ENCODE measurements around the gene CNTNAP2.

CNTNAP2 gene

DNA sequence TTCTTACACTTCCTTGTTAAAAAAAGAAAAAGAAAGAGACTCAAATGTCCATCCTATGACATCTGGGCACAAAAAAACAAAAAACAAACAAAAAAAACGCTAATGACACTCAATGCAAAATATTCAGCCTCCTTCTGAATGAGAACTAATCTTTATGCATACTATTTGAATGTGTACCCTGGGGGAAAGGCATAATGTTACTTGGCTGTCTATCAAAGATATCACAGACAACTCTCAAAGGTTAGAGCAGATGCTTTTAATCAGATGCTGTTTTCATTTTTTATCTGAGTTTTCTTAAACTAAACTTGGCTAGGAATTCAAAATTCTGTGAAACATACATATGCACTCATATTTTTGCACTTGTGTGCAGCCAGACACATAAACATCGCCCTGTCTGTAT is 745.8 kb downstream of the CNTNAP2 start:
- no peaks in the 10 kb centered on the region for H3K36me3 ChIP-seq (ENCODE audit: control insufficient read depth, insufficient read depth, low read length)
- H3K4me3 ChIP-seq (ENCODE audit: low read length): no peak overlapping the region
- no peaks in the 10 kb centered on the region for H3K27me3 ChIP-seq (ENCODE audit: control insufficient read depth, insufficient read depth, low read length)
- H3K9ac ChIP-seq (ENCODE audit: low read length): no peak overlapping the region
- H3K4me1 ChIP-seq (ENCODE audit: control insufficient read depth, insufficient read depth, low read length): no peaks in the 10 kb centered on the region
- no peak overlapping the region for H3K27ac ChIP-seq (ENCODE audit: low read depth, low read length)

DNA sequence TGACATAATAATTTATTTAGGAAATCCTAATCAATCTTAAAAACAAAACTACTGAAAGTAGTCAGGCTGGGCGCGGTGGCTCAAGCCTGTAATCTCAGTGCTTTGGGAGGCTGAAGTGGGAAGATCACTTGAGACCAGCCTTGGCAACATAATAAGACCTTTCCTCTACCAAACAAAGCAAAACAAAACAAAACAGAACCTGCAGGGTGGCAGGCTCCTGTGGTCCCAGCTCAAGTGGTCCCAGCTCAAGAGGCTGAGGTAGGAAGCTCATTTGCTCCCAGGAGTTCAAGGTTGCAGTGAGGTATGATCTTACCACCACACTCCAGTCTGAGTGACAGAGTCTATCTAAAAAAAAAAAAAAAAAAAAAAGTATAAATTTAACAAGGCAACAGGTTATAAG is 748.0 kb downstream of the CNTNAP2 start:
- Histone ChIP-seq H3K27ac (ENCODE audit: low read depth, low read length) (no peak overlapping the region), H3K27me3 (ENCODE audit: control insufficient read depth, insufficient read depth, low read length) (no peaks in the 10 kb centered on the region), H3K4me1 (ENCODE audit: control insufficient read depth, insufficient read depth, low read length) (no peaks in the 10 kb centered on the region), H3K9ac (ENCODE audit: low read length) (no peak overlapping the region), H3K36me3 (ENCODE audit: control insufficient read depth, insufficient read depth, low read length) (no peaks in the 10 kb centered on the region), H3K4me3 (ENCODE audit: low read length) (no peak overlapping the region)

DNA sequence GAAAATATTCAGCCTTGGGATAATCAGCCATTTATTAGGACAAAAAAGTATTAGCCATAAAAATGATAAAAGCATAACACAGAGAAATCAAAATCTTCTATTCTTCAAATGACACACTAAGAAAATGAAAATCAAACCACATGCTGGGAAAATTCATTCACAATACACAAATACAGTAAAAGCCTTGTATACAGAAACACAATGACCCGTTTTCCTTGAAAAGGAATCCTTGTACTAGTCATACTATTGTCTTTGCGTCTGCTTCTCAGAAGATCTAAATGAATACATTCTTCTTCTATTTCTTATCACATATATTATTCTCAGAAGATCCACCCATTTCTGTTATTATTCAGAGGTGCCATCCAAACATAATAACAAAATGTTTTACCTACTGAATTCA is 749.1 kb downstream of the CNTNAP2 start:
- Histone ChIP-seq H3K27me3 (ENCODE audit: control insufficient read depth, insufficient read depth, low read length) (no peaks in the 10 kb centered on the region), H3K4me3 (ENCODE audit: low read length) (no peak overlapping the region), H3K27ac (ENCODE audit: low read depth, low read length) (no peak overlapping the region), H3K36me3 (ENCODE audit: control insufficient read depth, insufficient read depth, low read length) (no peaks in the 10 kb centered on the region), H3K4me1 (ENCODE audit: control insufficient read depth, insufficient read depth, low read length) (no peaks in the 10 kb centered on the region), H3K9ac (ENCODE audit: low read length) (no peak overlapping the region)

DNA sequence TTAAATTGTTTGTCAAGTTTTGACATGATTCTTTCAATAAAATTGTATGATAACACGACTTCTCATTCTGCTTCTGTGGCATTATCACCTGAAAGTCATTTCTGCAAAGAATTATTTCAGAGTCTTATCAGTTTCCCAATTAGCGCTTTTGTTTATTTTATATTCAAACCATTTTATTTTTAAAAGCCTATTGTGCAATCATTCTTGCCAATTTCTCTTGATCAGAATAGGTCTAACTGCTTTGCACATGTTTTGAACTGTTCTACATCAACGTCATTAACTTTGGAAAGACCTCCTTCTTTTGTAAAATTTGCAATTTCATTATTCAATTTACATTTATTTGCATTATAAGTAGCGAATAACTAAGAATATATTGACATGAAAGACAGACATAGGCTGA is 758.1 kb downstream of the CNTNAP2 start:
- Histone ChIP-seq H3K4me3 (ENCODE audit: low read length) (no peak overlapping the region), H3K27me3 (ENCODE audit: control insufficient read depth, insufficient read depth, low read length) (no peaks in the 10 kb centered on the region), H3K27ac (ENCODE audit: low read depth, low read length) (no peak overlapping the region), H3K36me3 (ENCODE audit: control insufficient read depth, insufficient read depth, low read length) (no peaks in the 10 kb centered on the region), H3K4me1 (ENCODE audit: control insufficient read depth, insufficient read depth, low read length) (no peaks in the 10 kb centered on the region), H3K9ac (ENCODE audit: low read length) (no peak overlapping the region)

DNA sequence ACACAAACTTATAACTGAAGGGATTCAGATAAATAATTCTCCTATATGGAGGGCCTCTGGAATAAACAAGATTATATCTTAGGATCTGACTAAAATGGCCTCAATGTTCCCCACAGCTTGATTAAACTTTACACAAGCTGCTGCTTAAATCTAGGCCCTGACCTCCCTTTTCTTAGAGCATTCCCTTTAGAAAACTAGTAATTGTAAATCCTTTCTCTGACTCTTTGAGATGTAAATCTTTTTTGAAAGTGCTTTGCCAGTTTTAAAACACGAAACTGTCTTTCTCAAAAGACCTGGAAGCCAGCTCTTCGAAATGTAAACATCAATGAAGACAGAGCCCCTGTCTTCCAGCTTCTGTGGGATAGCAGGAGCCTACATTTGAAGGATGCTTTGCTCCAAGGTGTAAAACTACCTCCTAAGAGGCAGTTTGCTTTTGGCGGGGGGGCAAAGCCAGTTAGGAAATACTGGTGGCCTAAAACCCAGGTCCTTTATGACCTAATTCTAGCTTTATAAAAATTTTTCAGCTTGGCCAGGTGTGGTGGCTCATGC is 758.7 kb downstream of the CNTNAP2 start:
- no peak overlapping the region for H3K4me3 ChIP-seq (ENCODE audit: low read length)
- no peaks in the 10 kb centered on the region for H3K36me3 ChIP-seq (ENCODE audit: control insufficient read depth, insufficient read depth, low read length)
- H3K27ac ChIP-seq (ENCODE audit: low read depth, low read length): no peak overlapping the region
- H3K9ac ChIP-seq (ENCODE audit: low read length): no peak overlapping the region
- H3K4me1 ChIP-seq (ENCODE audit: control insufficient read depth, insufficient read depth, low read length): no peaks in the 10 kb centered on the region
- H3K27me3 ChIP-seq (ENCODE audit: control insufficient read depth, insufficient read depth, low read length): no peaks in the 10 kb centered on the region

DNA sequence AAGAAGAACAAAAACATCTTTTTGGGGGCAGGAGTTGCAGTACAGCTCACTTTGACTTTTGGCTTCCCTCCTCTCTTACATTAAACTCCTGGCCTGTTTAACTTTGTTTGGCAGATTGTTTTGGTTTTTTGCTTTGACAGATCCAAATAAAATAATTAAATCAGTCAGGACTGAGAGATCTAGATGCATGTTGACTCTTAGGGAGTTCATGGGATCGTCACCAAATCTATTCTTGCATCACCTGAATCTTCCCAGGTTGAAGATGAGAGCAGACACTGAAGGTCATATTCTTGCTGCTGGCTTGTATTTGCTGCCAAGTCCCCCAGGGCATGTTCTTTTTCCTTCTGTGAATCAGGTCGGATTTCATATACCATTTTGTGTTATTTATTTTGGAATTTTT is 759.4 kb downstream of the CNTNAP2 start:
- H3K9ac ChIP-seq (ENCODE audit: low read length): no peak overlapping the region
- H3K4me3 ChIP-seq (ENCODE audit: low read length): no peak overlapping the region
- H3K4me1 ChIP-seq (ENCODE audit: control insufficient read depth, insufficient read depth, low read length): no peaks in the 10 kb centered on the region
- H3K36me3 ChIP-seq (ENCODE audit: control insufficient read depth, insufficient read depth, low read length): no peaks in the 10 kb centered on the region
- no peaks in the 10 kb centered on the region for H3K27me3 ChIP-seq (ENCODE audit: control insufficient read depth, insufficient read depth, low read length)
- H3K27ac ChIP-seq (ENCODE audit: low read depth, low read length): no peak overlapping the region

DNA sequence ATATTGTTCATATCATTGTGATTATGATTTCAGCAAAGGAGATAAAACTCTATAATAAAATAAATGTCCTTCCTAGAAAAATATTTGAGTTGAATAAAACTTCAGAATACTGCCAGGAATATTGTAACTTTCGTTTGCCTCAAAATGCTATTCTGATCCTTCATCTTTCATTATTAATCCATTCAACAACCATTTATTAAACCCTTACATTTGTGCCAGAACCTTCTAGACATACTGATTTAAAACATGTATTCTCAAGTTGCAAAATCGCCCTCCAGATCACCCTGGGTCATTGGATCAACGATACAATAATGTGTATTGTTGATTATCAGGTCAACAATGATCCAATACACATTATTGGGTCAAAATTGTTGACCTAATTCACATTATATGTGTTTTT is 759.8 kb downstream of the CNTNAP2 start:
- H3K27ac ChIP-seq (ENCODE audit: low read depth, low read length): no peak overlapping the region
- no peak overlapping the region for H3K4me3 ChIP-seq (ENCODE audit: low read length)
- H3K4me1 ChIP-seq (ENCODE audit: control insufficient read depth, insufficient read depth, low read length): no peaks in the 10 kb centered on the region
- no peaks in the 10 kb centered on the region for H3K27me3 ChIP-seq (ENCODE audit: control insufficient read depth, insufficient read depth, low read length)
- no peaks in the 10 kb centered on the region for H3K36me3 ChIP-seq (ENCODE audit: control insufficient read depth, insufficient read depth, low read length)
- H3K9ac ChIP-seq (ENCODE audit: low read length): no peak overlapping the region

DNA sequence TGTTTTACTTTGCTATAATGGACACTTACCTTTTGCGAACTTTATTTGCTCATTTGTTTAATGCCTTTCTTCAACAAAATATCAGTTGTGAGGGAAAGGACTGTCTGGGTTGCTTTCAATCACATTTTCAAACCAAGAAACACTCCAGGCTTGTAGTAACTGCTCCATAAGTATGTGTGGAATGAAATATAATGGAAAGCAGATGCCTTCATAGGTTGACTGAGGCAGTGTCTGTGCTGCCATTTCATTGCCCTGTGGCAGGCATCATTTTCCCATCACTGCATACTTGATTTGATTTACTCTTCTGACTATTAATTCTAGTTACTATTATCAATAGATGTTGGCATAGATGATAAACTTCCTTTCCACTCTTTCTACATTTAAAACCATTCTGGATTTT is 762.3 kb downstream of the CNTNAP2 start:
- Histone ChIP-seq H3K36me3 (ENCODE audit: control insufficient read depth, insufficient read depth, low read length) (no peaks in the 10 kb centered on the region), H3K27ac (ENCODE audit: low read depth, low read length) (no peak overlapping the region), H3K4me1 (ENCODE audit: control insufficient read depth, insufficient read depth, low read length) (no peaks in the 10 kb centered on the region), H3K9ac (ENCODE audit: low read length) (no peak overlapping the region), H3K27me3 (ENCODE audit: control insufficient read depth, insufficient read depth, low read length) (no peaks in the 10 kb centered on the region), H3K4me3 (ENCODE audit: low read length) (no peak overlapping the region)

DNA sequence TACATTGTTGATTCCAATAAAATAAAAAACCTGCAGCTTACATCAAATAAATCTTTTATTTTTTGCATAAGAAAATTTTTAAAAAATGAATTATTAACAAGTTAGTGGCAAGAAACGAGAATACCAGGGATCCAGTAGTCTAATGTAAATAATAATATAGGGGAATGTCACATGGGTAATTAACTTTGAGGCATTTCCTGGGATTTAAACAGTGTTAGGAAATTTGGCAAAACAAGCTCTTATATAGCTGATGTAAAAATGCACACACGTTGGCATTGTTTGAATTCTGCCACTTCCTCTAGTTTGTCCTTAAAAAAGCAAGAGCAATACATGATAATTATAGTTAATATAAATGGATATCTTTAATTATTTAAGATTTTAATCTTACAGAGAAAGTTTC is 768.6 kb downstream of the CNTNAP2 start:
- Histone ChIP-seq H3K9ac (ENCODE audit: low read length) (no peak overlapping the region), H3K4me3 (ENCODE audit: low read length) (no peak overlapping the region), H3K27ac (ENCODE audit: low read depth, low read length) (no peak overlapping the region), H3K36me3 (ENCODE audit: control insufficient read depth, insufficient read depth, low read length) (no peaks in the 10 kb centered on the region), H3K27me3 (ENCODE audit: control insufficient read depth, insufficient read depth, low read length) (no peaks in the 10 kb centered on the region), H3K4me1 (ENCODE audit: control insufficient read depth, insufficient read depth, low read length) (no peaks in the 10 kb centered on the region)

DNA sequence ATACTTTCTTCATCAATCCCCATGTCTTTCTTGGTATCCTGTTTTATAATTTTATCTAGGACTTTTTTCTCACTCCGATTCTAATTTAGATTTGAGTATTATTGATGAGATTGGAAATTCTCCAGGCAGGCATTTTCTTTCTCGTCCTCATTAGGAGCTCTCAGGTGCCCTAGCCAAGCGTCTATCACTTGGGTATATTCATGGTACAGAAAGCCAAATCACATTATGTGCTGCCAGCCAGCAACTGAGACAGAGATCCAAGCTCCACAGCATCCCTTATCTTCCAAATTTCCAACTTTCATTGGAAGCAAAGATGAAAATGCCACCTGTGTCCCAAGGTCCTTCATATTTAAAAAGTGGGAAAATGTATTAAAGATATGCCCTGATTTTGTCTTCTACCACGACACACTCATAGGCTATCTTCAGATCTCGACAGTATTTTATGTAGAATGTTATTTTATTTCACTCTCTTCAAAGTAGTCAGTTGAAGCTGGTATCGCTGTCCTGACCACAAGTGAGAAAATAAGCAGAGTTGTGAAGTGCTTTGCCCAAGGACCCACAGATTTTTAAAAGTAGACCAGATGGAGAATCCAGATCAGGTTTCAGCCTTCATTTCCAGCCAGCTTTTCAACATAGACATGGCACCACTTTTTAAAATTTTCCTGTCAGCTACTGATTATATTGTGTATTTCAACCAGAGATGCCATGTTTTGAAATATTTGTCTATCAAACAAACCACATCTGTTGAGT is 773.4 kb downstream of the CNTNAP2 start:
- Histone ChIP-seq H3K9ac (ENCODE audit: low read length) (no peak overlapping the region), H3K4me1 (ENCODE audit: control insufficient read depth, insufficient read depth, low read length) (no peaks in the 10 kb centered on the region), H3K4me3 (ENCODE audit: low read length) (no peak overlapping the region), H3K36me3 (ENCODE audit: control insufficient read depth, insufficient read depth, low read length) (no peaks in the 10 kb centered on the region), H3K27ac (ENCODE audit: low read depth, low read length) (no peak overlapping the region), H3K27me3 (ENCODE audit: control insufficient read depth, insufficient read depth, low read length) (no peaks in the 10 kb centered on the region)

DNA sequence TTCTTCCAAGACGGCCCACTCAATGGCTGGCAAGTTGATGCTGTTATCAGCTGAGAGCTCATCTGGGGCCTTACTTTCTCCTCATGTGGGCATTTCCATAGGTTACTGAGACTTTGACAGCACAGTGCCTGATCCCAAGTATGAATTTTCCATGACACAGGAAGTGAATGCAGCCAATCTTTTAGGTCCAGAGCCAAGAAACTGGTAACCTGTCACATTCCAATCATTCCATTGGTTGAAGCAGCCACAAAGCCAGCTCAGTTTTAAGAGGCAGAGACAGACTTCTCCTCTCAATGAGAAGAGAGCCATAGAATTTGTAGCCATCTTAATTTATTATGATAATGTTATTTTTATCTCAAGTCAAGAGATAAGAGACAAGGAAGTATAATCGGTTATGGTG is 775.5 kb downstream of the CNTNAP2 start:
- H3K9ac ChIP-seq (ENCODE audit: low read length): no peak overlapping the region

DNA sequence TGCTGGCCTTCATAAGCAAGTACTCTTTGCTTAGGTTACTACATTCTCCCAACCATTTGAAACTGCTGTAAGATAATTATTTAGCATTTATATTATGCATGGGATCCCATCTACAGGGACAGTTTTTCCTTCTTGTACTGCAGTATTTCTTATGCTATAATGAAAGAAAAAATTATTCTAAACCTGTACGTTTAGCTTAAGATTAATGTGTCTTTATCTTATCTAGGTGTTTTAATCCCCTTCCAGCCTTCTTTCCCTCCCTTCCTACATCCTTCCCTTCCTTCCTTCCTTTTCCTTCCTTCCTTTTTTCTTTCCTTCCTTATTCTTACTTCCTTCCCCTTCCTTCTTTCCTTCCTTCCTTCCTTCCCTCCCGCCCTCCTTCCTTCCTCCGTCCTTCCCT is 778.3 kb downstream of the CNTNAP2 start:
- H3K27ac ChIP-seq (ENCODE audit: low read depth, low read length): no peak overlapping the region
- H3K4me3 ChIP-seq (ENCODE audit: low read length): no peak overlapping the region
- no peaks in the 10 kb centered on the region for H3K27me3 ChIP-seq (ENCODE audit: control insufficient read depth, insufficient read depth, low read length)
- H3K36me3 ChIP-seq (ENCODE audit: control insufficient read depth, insufficient read depth, low read length): no peaks in the 10 kb centered on the region
- no peaks in the 10 kb centered on the region for H3K4me1 ChIP-seq (ENCODE audit: control insufficient read depth, insufficient read depth, low read length)
- H3K9ac ChIP-seq (ENCODE audit: low read length): no peak overlapping the region

More for the DNA sequence above, 775.5 kb downstream of the CNTNAP2 start:
- Histone ChIP-seq H3K4me1 (ENCODE audit: control insufficient read depth, insufficient read depth, low read length) (no peaks in the 10 kb centered on the region), H3K4me3 (ENCODE audit: low read length) (no peak overlapping the region), H3K36me3 (ENCODE audit: control insufficient read depth, insufficient read depth, low read length) (no peaks in the 10 kb centered on the region), H3K27ac (ENCODE audit: low read depth, low read length) (no peak overlapping the region), H3K27me3 (ENCODE audit: control insufficient read depth, insufficient read depth, low read length) (no peaks in the 10 kb centered on the region)

DNA sequence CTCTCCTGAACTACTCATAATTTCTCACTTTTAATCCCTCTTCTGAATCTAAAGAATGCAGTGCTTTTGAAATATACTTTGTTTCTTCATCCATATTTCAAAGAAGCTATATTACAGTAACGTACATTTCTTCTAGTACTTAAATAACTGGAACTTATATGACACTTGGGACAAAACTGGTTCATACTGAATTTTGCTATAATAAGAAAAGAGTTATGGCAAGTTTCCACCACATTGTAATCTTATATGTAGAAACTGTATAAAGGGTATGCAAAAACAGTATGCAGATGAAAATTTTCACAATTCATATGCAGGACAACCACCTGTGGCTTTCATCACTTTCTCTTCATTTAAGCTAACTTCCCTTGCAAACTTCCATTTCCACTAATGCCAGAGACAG is 785.7 kb downstream of the CNTNAP2 start:
- Histone ChIP-seq H3K27me3 (ENCODE audit: control insufficient read depth, insufficient read depth, low read length) (no peaks in the 10 kb centered on the region), H3K27ac (ENCODE audit: low read depth, low read length) (no peak overlapping the region), H3K4me3 (ENCODE audit: low read length) (no peak overlapping the region), H3K9ac (ENCODE audit: low read length) (no peak overlapping the region), H3K36me3 (ENCODE audit: control insufficient read depth, insufficient read depth, low read length) (no peaks in the 10 kb centered on the region), H3K4me1 (ENCODE audit: control insufficient read depth, insufficient read depth, low read length) (no peaks in the 10 kb centered on the region)
